Fibroblast of skin of left biceps (primary cell): Measurements from ENCODE around the gene NUCB2.
"Not testable (repeated sequence)": the region's sequence is repeated elsewhere in the genome, so short reads cannot be mapped to it uniquely, and the experiment has no call there.

Experiments
- DNase-seq, 2 experiments: peaks; one replicate each; pipeline ENCODE4 v3.0.0-alpha.2; 2013; ENCODE audit warnings: low read depth in 2 of 2

NUCB2 gene

DNA sequence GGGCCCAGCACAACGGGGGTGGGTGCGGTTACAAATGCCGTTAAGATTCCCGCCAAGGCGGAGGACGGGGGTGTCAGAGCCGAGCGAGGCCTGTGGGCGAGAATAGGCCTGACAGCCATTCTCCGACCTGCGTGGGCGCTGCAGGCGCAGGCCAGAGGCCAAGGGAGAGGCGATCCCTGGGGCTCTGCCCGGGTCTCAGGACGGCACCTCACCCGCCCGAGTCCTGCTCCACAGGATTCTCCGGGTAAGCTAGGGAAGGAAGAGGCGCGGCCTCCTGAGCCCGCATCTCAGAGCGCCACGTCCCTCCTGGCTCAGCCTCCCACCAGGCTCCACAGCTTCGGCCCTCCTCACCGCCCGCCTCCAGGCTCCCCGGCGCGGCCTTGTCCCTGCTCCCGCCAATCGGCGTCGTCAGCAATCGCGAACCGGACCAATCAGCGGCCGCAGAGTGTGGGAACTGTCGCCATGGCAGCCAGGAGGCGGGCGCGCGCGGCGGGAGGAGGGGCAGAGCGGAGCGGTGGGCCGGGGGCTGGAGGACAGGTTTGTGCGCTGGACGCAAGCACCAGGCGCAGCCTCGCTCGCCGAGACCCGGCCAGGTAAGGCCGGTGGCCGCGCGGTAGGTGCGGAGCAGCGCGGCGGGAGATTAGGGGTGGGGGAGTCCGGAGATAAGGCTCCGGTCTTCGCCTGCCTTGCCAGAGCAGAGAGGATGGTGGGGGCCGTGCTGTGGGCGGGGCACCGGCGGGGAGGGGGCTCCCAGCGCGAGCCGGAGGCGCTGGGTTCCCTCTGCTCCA is at the start of gene NUCB2:
TSS of gene NUCB2 (plus strand) at position 504 of the 788 bp plus-strand sequence. CDS start 18,585 bp downstream, outside the sequence.
- DNase-seq, result peak; percentile 88 to 89

DNA sequence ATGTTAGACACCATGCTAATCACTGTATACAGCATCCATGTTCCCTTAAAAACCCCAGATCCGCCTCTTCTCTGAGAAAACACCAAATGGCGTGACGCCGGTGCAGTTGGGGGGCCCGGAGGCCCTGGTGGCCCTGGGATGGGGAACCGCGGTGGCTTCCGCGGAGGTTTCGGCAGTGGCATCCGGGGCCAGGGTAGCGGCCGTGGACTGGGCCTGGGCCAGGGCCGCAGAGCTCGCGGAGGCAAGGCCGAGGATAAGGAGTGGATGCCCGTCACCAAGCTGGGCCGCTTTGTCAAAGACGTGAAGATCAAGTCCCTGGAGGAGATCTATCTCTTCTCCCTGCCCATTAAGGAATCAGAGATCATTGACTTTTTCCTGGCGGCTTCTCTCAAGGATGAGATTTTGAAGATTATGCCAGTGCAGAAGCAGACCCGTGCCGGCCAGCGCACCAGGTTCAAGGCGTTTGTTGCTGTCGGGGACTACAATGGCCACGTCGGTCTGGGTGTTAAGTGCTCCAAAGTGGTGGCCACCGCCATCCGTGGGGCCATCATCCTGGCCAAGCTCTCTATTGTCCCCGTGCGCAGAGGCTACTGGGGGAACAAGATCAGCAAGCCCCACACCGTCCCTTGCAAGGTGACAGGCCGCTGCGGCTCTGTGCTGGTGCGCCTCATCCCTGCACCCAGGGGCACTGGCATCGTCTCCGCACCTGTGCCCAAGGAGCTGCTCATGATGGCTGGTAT is 48.2 kb upstream of the NUCB2 start:
- DNase-seq, result not testable (repeated sequence)

DNA sequence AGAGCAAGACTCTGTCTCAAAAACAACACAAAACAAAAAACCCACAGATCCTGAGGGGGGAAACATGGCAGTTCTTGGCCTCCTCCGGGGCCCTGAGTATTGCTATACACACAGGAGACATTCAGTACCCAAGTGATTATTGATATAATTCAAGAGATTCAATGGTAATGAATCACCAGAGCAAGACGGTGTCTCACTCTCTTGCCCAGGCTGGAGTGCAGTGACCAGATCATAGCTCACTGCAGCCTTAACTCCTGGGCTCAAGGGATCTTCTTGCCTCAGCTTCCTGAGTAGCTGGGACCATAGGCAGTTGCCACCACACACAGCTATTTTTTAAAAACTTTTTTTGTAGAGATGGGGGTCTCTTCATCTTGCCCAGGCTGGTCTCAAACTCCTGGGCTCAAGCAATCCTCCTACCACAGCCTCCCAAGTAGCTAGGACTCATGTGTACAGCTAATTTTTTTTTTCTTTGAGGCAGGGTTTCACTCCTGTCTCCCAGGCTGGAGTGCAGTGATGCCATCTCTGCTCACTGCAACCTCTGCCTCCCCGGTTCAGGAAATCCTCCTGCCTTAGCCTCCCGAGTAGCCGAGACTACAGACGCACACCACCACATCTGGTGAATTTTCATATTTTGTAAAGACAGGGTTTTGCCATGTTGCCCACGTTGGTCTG is 46.9 kb upstream of the NUCB2 start:
- no peak for DNase-seq

DNA sequence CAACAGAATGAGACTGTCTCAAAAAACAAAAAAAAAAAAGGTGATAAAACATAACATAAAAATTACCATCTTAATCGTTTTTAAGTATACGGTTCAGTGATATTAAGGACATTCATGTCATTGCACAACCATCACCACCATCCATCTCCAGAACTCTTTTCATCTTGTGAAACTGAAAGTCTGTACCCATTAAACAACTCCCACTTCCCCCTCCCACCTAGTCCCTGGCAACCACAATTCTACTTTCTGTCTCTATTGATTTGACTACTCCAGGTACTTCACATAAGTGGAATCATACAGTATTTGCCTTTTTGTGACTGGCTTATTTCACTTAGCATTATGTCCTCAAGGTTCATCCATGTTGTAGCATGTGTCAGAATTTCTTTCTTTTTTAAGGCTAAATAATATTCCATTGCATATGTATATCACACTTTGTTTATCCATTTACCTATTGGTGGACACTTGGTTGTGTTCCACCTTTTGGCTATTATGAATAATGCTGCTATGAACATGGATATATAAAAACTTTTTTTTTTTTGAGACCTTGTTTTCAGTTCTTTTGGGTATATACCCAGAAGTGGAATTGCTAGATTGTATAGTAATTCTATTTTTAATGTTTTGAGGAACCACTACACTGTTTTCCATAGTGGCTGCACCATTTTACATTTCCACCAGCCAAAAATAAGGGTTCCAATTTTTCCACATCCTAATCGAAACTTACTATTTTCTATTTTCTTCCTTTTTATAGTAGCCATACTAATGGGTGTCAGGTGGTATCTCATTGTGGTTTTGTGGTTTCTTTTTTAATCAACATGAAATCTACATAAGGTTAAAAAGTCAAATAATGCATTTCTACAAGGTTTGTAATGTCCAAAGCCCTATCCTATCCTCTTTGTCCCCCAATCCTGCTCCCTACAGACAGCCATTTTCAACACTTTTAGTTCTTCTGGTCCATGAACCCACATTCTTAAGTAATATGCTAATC is 45.4 kb upstream of the NUCB2 start:
- no peak for DNase-seq

DNA sequence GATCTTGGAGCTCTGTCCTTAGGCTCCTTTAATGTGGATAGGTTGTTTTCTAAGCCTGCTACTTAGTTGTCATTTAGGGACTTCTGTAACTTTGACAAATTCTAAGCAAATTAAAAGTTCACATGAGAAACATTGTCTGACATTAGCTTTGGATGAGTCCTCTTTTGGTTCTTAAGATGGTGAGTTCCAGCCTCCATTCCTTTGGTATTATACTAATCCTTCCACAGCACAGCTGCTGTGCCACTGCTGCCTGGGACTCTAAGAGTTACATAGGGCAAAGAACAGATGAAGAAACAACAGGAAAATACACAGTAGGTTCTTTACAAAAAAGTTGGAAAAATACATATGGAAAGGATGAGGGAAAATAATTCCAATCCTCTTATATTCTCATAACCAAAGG is 43.4 kb upstream of the NUCB2 start:
- DNase-seq, result no peak

DNA sequence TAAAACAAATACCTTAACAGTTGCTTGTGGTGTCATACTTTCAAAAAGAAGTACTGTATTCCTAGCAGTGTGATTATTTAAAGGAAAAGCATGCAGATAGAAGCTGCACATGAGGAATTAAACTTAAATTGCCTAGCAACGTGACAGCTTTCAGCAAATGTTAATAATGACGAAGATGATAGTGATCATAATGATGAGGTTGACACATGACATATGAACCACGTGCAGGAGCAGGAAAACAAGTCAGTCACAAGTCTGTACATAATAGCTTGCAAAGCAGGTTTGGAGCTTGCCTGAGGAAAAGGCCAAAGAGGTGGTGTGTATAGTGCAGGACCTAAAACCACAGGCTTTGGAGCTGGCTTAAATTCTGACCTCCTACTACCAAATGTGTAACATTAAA is 38.2 kb upstream of the NUCB2 start:
- DNase-seq, result no peak

DNA sequence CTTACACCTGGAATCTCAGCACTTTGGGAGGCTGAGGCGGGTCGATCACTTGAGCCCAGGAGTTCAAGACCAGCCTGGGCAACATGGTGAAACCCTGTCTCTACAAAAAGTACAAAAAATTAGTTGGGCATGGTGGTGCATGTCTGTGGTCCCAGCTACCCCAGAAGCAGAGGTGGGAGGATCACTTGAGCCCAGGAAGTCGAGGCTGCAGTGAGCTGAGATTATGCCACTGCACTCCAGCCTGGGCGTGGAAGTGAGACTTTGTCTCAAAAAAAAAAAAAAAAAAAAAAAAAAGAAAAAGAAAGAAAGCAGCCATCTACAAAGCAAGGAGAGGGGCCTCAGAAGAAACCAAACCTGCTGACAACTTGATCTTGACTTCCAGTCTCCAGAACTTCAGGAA is 36.6 kb upstream of the NUCB2 start:
- not testable (repeated sequence) for DNase-seq

DNA sequence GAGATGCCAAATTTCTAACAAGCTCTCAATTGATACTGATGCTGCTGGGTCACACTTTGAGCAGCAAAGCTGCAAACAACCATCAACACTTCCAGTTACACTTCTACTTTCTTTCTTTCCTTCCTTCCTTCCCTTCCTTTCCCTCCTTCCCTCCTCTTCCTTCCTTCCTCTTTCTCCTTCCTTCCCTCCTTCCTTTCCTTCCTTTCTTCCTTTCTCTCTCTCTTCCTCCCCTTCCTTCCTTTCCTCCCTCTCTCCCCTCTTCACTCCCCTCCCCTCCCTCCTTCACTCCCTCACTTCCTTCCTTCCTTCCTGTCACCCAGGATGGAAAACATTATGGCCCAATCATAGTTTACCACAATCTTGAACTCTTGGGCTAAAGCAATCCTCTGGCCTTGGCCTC is 35.8 kb upstream of the NUCB2 start:
- no peak for DNase-seq

DNA sequence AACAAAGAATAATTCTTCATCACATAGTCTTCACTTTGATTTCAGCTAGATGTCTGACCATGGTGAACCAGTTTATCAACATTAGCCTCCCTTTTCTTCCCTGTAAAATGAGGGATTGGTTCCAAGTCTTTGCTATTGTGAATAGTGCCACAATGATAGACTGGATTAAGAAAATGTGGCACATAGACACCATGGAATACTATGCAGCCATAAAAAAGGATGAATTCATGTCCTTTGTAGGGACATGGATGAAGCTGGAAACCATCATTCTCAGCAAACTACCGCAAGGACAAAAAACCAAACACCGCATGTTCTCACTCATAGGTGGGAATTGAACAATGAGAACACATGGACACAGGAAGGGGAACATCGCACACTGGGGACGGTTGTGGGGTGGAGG is 33.6 kb upstream of the NUCB2 start:
- DNase-seq, result not testable (repeated sequence)

DNA sequence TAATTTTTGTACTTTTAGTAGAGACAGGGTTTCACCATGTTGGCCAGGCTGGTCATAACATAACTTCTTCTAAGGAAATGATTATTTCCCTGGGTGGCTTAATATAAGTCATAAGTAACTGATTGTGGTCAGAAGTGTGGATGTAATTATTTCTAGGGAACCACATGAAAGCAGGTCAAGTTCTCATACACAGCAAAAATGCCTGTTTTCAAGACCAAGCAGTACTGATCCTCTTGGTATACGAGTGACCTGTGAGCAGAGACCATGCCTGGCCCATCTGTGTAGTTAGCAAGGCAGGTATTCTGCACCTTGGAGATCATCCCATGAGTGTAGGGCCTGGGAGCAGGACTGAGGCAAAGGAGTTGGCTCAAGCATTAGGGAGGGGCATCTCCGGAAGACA is 32.5 kb upstream of the NUCB2 start:
- no peak for DNase-seq

DNA sequence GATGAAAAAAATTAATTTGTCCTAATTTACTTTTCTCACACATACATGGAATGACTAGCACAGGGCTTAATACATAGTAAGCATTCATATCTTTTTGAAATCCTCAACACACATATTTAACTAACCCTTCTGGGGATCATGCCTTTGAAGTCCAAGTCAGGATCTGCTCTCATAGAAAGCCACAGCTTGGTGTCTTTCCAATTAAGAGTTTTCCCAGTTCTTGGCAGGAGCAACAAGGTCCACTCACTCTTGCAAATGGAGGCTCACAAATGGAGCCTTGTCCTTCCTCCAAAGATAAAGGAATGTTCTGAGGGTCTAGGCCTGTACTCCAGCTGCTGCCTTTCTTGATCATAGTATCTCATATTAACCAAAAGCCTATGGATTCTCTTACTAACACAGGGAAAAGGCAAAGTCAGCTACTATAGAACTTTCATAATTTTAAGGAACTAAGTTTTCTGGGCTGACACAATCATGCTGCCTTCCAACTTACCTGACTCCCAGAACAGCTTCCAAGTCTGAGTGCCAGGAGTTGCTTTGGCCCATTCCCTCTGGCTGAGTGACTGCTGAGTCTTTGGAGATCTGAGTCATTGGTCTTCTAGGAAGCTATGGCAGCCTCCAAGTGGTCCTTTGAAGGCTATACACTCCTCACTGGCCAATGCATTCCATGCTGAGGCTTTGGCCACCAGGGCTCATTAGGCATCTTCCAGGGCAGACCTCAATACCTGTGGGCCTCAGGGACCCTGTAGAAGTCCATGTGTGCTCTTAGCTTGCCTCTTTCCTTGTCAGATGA is 25.8 kb upstream of the NUCB2 start:
- DNase-seq, result no peak

DNA sequence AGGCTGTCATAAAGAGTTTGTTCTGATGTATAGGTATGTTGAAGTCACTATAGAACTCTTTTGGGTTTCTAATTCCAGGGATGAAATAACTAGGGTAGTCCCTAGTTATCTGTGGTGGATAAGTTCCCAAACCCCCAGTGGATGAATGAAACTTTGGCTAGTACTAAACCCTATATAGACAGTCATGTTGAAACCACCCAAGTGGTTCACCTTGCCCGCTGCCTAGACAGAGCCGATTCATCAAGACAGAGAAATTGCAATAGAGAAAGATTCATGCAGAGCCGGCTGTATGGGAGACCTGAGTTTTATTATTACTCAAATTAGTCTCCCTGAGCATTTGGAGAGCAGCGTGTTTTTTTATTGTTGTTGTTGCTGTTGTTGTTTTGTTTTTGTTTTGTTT is 23.8 kb upstream of the NUCB2 start:
- DNase-seq, result no peak

DNA sequence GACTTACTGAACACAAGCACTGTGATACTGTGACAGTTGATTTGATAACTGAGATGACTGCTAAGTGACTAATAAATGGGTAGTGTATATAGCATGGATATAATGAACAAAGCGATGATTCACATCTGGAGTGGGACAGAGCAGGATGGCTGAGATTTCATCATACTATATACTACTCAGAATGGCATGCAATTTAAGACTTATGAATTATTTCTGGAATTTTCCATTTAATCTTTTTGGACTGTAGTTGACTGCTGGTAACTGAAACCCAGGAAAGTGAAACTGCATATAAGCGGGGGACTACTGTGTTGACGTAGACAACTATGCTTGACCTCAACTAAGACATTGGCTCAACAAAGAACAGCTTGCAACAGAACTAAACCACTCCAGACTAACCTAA is 20.0 kb upstream of the NUCB2 start:
- peak; percentile 89 to 91 for DNase-seq

DNA sequence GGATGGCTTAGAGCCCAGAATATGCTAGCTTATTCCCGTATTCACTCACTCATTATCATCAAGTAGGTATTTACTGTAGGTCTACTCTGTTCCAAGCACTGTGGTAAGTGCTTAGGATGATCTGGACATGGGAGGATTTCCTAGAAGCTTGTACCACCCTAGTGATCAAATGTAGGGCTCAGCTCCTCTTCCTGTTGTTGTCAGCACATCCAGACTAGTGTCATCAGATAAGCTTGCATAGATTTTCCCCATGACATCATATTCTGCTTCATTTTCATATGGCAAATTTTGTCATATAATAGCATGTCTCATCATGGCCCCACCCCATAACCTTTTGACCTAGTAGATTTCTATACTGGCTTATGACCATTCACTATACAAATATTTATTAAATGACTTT is 19.3 kb upstream of the NUCB2 start:
- peak in 1 of 2 experiments; percentile 18 for DNase-seq

DNA sequence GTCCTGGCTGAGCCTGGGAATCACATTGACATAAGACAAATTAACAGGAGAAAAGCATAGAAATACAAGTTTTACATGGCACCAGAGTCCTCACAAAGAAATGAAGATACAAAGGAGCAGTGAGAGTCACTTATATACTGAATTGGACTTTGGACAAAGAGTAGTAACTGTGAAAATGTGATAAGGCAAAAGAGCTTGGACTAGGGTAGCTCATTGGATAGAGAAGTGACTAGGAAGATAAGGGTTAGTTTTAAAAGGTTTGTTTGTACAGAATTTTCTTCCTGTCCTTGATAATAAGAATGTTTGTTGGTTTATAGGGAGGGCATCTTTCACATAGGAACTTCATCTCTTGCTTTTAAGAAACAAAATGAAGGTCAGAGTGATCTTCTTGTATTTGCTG is 17.9 kb upstream of the NUCB2 start:
- no peak for DNase-seq

DNA sequence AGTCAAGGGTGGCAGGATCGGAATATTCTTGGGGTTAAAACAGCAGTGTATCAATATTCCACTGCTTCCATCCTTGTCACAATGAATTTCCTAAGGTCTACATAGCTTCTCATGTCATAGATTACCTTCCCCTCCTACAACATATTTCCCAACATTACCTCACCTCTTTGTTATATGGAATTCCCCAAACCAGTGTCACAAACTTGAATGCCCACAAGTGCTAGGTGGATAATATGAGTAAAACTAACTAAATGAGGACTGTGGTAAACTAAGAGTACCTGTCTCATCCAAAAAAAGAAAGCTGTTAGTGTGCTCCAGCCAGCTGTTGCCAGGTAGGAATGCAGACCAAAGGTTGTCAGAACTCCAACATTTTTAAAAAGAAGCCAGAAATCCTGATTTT is 17.0 kb upstream of the NUCB2 start:
- no peak for DNase-seq

DNA sequence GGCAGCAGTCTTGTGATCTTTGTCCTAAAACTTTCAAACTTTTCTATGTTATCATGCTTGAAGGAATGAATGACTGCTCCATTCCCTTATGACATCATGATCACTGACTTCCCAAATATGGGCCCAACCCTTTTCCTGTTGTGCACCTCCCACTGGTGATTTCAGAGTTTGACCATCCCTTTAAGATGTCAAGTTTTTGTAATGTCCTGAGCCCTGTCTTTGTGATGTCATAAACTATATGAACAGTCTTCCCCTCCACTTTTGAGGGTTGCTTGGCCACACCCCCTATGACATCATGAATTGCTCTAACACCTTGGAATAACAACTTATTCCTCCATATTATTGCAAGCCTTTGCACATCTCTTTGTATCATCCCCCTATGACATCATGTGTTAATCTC is 16.5 kb upstream of the NUCB2 start:
- no peak for DNase-seq

DNA sequence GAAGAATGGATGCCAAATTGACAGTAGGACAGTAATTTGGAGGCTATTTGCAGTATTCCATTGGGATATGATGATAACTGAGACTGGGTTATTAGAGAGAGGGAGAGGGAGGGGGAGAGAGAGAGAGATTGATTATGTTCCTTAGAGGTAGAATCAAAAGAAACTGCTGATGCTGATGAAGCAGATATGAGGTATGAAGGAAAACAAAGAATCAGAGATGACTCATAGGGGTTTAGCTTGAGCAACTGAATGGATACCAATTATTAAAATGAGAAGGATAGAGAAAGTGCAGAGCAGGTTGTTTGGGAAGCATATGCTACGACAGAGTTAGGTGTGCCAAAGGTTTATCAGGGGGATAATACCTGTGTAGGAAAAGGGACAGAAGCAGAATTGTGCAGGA is 12.8 kb upstream of the NUCB2 start:
- no peak for DNase-seq

DNA sequence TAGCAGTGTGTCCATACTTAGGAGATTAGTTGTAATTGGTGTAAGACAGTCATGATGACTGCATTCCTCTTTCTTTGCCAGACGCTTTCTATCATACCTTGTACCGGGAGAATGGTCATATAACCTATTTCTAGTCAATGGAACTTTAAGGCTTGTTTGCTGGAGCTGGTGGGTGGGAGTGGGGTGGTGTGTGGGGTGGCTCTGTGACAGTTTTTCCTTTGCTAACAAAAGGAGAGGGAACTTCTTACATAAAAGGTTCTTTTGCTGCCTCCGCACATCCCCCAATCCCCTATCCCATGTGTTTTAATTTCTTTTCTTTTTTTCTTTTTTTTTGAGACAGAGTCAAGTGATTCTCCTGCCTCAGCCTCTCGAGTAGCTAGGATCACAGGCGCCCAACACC is 9.8 kb upstream of the NUCB2 start:
- DNase-seq, result no peak

DNA sequence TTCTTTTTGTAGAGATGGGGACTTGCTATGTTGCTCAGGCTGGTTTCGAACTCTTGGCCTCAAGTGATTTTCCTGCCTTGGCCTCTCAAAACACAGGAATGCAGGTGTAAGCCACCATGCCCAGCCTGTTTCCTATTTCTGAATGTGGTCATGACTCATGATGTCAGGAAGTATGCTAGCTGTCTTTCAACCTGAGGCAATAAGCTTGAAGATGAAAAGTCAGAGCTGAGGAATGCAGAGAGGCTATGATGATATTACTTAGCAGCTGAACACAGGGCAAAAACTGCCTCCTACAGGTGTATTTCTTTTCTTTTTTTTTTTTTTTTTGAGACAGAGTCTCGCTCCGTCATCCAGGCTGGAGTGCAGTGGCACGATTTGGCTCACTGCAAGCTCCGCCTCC is 9.0 kb upstream of the NUCB2 start:
- DNase-seq, result no peak

DNA sequence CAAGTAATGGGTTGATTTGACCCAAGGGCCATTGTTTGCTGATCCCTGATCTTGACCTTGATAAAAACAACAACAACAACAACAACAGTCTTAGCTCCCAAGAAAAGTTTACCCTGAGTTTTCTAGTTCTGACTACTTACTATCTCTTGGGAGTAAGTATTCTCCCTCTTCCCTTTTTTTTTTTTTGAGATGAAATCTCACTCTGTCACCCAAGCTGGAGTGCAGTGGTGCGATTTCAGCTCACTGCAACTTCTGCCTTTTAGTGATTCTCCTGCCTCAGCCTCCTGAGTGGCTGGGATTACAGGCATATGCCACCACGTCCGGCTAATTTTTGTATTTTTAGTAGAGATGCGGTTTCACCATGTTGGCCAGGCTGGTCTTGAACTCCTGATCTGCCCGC is 8.0 kb upstream of the NUCB2 start:
- DNase-seq, result not testable (repeated sequence)
